HG03103 (cell line): Measurements from ENCODE around the gene KAZN.

Source experiments
- ATAC-seq: cut with Tn5 transposase; IDR thresholded peaks from one replicate; pipeline ENCODE4 v1.9.1; 2021; ENCODE audit warnings: low read depth; ENCODE audit not compliant: unreplicated experiment

The KAZN gene

GRCh38 chr1:14738235-14738634 lies 139.8 kb downstream of the KAZN start:
- no peak for ATAC-seq

- no peak for ATAC-seq
These were observed 140.2 kb downstream of the KAZN start for GRCh38 chr1:14738647-14739046.

GRCh38 chr1:14739082-14739832 lies 140.8 kb downstream of the KAZN start:
- ATAC-seq = no peak

GRCh38 chr1:14740016-14740415 lies 141.5 kb downstream of the KAZN start:
- ATAC-seq = no peak

- ATAC-seq = no peak
These were observed 142.6 kb downstream of the KAZN start for GRCh38 chr1:14741082-14741481.

GRCh38 chr1:14741532-14741931 lies 143.0 kb downstream of the KAZN start:
- ATAC-seq = no peak

- ATAC-seq = no peak
These were observed 143.9 kb downstream of the KAZN start for GRCh38 chr1:14742181-14742980.

GRCh38 chr1:14743368-14743767 lies 144.9 kb downstream of the KAZN start:
- no peak for ATAC-seq

GRCh38 chr1:14745001-14745720 lies 146.7 kb downstream of the KAZN start:
- no peak for ATAC-seq

- no peak for ATAC-seq
These were observed 147.3 kb downstream of the KAZN start for GRCh38 chr1:14745789-14746188.

- no peak for ATAC-seq
These were observed 147.9 kb downstream of the KAZN start for GRCh38 chr1:14746393-14746792.

- no peak for ATAC-seq
These were observed 149.7 kb downstream of the KAZN start for GRCh38 chr1:14748151-14748550.

GRCh38 chr1:14748977-14749376 lies 150.5 kb downstream of the KAZN start:
- no peak for ATAC-seq

GRCh38 chr1:14750490-14750889 lies 152.0 kb downstream of the KAZN start:
- no peak for ATAC-seq

- no peak for ATAC-seq
These were observed 157.2 kb downstream of the KAZN start for GRCh38 chr1:14755518-14756252.

- ATAC-seq = no peak
These were observed 158.3 kb downstream of the KAZN start for GRCh38 chr1:14756589-14757285.

GRCh38 chr1:14757286-14757625 lies 158.8 kb downstream of the KAZN start:
- ATAC-seq = no peak

GRCh38 chr1:14759042-14759818 lies 160.7 kb downstream of the KAZN start:
- no peak for ATAC-seq

GRCh38 chr1:14759843-14760242 lies 161.4 kb downstream of the KAZN start:
- no peak for ATAC-seq
